SKM-1 (cell line): ENCODE results near the gene LFNG.
"Not testable (repeated sequence)": the region's sequence is repeated elsewhere in the genome, so short reads cannot be mapped to it uniquely, and the experiment has no call there.

Source experiments
- DNase-seq: peaks from one replicate; lab custom pipeline; 2025; ENCODE audit not compliant: unreplicated experiment; lab: John Stamatoyannopoulos, UW

Gene LFNG

DNA sequence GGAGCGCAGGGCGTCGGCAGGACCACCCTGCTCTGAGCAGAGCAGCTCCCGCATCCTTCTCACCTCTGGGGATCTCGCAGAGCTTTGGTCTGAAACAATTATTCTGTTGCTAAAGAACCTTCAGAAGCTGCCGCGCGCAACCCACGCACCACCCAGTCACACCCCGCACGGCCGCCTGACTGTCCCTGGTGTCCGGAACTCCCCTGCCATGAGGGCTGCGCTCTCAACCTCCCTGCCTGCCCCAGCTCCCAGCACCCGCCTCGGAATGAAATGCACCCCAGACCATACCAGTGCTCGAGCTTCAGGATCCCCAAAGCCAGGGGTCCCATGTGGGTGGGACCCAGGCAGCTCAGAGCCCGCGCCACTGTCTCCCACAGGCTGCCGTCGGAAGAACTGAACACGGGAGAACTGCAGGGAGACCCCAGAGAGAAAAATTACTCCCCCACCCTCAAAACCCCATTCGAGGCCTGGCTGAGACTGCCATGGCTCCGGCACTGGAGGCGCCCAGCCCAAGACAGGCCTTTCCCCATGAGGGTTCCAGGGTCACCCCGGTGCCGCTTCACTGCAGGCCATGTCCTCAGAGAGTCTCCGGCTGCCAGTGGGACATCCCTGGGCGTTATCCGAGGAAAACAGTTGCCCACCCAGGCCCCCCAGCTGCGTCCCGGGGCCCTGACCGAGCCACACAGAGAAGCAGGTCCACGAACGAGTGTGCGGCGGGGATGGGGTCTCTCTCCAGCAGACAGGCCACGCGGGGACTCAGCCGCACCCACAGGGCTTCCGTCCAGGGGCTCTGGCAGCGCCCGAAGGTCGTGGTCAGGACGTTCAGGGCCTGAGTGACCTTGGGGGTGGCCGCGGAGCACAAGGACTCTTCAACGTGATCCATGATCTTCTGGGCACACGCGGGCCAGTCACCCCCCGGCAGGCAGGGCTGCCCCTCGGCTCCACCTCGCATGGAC, 23.6 kb downstream of the LFNG start:
- DNase-seq: no peak

DNA sequence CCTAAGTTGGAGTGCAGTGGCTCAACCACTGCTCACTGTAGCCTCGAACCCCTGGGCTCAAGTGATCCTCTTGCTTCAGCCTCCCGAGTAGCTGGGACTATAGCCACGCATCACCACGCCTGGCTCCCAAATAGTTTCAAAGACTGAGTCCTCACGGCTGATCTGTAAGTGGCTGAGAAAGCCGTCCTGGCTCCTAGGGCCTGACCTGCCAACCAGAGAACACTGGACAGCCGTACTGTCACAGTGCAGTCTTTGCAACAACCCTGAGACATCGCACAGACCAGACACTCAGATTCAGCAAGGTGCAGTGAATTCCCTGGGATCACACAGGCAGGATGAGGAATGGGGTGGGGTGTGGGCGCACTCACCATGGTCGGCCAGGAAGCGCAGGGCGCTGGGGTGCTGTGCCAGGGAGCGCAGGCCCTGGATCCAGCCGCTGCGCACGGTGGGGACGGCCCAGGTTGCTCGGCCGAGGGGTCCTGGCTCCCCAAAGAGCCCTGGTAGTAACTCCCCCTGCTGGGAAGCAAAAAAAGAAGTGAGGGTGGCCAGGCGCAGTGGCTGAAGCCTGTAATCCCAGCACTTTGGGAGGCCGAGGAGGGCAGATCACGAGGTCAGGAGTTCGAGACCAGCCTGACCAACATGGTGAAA, 25.1 kb downstream of the LFNG start:
- no peak for DNase-seq

DNA sequence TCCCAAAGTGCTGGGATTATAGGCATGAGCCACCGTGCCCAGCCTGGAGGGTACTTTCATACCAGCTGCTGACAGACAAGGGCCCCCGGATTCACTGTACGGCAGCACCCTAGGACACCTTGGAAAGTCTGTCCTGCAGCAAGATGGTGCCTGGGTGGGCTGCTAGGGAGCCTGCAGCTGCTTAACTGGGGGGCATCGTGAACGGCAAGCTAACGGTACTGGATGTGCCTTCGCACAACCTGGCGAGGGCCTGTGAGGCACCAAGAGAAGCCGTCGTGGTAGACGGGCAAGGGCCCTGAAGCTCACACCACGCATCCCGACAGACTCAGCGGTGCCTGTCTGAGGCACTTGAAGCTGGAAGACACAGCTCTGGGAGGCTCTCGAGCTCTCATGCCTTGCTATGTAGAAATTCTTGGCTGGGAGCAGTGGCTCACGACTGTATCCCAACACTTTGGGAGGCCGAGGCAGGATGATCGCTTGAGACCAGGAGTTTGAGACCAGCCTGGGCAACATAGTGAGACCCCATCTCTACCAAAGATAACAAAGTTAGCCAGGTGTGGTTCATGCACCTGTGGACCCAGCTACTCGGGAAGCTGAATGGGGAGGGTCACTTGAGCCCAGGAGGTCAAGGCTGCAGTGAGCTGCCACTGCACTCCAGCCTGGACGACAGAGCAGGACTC, 26.3 kb downstream of the LFNG start:
- no peak for DNase-seq

DNA sequence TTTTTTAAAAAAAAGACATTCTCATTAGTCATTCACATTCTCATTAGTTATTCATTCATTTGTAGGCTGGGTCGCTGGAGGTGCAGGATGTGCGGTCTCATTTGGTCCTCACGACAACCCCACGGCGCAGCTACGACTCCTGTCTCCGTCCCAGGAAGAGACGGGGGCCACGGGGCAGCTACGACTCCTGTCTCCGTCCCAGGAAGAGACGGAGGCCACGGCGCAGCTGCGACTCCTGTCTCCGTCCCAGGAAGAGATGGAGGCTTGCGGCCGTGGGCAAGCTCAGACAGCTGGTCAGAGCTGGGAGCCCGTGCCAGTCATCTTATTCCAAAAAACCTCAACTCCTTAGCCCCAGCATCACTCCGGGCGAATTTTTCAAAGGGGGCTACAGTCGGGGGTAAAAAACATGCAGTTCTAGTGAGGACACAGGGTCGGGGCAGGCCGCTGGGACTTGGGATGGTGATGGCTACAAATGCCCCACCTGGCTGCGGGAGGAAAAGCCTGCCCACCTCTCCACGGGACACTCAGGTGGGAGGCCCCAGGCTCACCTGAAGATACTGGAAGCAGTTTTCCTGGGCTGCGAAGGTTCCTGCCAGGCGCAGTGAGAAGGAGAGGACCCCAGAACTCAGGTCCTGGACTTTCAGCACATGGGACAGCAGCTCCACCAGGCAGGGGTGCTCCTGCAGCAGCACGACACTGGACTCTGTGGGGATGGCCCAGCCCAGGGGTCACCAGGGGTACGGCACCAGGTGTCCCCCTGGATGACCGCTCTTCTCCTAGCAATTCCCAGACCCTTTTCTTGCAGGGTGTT, 27.4 kb downstream of the LFNG start:
- no peak for DNase-seq

DNA sequence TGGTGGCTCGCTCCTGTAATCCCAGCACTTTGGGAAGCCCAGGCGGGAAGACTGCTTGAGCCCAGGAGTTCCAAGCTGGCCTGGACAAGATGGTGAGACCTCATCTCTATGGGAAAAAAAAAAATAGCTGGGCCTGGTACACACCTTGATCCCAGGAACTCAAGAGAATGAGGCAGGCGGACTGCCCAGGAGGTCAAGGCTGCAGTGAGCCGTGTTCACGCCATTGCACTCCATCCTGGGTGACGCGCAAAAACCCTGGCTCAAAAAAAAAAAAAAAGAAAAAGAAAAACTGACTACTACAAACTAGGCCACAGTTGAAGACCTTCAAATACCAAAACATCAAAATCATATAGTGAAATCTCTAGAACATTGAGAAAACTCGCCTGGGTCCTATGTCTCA, 31.8 kb downstream of the LFNG start:
- no peak for DNase-seq

DNA sequence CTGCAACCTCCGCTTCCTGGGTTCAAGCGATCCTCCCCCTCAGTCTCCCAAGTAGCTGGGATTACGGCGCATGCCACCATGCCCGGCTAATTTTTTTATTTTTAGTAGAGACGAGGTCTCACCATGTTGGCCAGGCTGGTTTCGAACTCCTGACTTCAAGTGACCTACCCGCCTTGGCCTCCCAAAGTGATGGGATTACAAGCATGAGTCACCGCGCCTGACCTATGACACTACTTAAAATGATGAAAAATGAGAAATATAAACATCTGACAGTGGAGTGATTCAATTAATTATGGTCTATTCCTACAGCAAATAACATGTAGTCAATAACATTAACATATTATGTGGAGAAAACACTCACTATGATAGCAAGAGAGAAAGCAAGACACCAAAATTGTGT, 33.5 kb downstream of the LFNG start:
- no peak for DNase-seq

DNA sequence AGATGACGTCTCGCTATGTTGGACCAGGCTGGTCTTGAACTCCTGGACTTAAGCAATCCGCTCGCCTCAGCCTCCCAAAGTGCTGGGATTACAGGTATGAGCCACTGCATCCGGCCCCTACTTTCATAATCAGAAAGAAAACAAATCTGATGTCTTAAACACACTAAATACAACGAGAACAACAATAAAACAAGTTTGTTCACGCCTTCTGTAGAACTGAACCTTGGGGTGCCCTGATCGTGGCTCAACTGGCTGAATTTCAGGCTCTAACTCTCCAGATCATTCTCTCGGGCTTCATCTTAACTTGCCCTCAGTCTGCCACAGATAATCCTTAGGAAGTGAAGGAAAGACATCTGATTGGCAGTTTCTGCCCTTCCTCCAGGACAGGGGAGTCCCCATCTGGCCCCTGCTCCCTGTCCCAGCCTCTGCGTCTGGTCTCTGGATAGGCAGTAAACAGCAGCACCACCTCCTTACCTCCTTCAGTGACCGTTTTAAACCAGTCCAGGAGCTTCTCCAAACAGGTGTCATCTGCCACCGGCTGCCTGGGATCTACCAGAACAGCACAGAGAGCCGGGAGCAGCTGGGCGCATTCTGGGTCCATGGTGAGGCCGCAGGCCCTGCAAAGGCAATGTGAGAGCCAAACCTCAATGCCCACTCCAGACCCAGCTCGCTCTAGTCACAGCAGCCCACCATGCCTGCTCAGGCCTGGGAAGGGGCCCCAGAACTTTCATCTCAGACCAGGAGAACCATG, 34.4 kb downstream of the LFNG start:
- DNase-seq: no peak

DNA sequence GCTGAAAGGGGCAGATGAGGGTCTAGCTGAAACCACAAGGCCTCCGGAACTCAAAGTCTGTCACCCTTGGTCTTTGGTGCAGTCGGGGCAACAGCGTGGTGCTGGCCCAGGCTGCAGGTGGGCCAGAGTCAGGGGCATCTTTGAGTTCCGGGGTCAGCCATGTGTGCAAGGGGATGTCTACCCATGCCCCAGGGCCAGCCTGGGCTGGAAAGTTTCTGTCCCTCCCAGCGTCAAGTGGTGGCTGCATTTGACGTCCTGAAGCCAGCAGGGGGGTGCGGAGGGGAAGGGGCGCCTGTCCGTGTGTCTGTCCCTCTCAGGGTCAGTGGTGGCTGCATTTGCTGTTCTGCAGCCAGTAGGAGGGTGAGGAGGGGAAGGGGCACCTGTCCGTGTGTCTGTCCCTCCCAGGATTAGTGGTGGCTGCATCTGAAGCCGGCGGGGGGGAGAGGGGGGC, 35.1 kb downstream of the LFNG start:
- no peak for DNase-seq

DNA sequence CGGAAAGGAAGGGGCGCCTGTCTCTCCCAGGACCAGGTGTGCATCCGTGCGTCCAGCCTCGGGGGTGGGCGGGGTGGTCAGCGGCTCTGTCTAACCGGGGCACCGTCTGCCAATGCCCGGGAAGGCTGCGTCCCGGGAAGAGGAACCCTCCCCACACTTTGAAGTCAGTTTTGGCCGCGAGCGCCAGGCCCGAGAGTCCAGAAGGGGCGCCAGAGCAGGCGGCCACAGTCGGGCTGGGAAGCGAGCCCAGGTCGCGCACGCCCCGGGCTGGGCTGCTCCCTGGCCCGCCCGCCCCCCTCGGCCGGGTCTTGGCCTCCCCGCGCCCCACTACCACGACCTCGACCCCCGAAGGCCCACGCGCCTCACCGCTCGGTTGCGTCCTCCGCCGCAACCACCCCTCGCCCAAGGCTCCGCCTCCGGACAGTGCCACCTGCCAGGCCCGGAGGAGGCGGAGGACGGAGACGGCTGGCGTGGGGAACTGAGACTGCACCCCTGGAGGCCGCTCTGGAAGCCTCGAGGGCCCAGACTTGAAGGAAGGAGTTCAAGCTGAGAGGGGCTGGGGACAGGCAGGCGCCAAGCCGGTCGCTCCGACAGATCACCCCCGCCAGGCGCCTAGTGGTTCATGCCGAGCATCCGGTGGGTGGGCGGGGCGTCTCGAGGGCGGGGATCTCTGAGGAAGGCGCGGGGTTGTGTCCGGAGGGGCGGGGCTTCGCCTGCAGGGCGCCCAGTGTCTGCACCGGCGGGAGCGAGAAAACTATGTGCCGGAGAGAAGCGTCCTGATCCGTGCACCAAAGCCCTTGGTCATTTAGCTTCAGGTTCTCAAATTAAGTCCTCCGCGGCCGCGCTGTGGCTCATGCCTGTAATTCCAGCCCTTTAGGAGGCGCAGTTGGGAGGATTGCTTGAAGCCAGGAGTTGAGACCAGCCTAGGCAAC, 35.8 kb downstream of the LFNG start, which contains the start of gene BRAT1:
BRAT1 (minus strand) TSS at position 404 of the 932 bp plus-strand sequence. CDS start 1,093 bp downstream, outside the sequence.
- peak; percentile 85 for DNase-seq

DNA sequence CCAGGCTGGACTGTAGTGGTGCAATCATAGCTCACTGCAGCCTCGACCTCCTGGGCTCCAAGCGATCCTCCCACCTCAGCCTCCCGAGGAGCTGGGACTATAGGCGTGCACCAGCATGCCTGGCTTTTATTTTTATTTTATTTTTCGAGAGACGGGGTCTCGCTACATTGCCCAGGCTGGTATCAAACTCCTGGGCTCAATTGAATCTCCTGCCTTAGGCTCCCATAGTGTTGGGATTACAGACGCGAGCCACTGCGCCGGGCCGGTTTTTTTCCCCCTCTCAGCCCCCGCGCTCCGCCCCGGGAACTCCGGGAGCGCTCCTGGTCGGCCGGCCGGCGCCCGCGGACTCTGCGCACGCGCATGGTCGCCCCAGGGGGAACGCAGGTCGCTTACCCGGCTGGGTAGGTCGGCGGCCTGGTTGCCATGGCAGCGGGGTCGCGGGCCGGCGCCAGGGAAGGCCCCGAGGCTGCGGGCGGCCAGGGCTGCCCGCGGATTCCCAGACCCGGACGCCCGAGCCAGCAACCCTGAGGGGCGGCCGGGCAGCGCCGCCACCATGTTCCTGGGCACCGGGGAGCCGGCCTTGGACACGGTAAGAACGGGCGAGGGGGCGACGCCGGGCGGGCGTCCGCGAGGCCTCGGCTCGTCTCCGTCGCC, 39.2 kb downstream of the LFNG start, which contains the start of gene IQCE:
IQCE (plus strand) TSS at position 351 of the 654 bp plus-strand sequence; CDS start at position 554, 203 bp downstream.
- peak; percentile 49 for DNase-seq

DNA sequence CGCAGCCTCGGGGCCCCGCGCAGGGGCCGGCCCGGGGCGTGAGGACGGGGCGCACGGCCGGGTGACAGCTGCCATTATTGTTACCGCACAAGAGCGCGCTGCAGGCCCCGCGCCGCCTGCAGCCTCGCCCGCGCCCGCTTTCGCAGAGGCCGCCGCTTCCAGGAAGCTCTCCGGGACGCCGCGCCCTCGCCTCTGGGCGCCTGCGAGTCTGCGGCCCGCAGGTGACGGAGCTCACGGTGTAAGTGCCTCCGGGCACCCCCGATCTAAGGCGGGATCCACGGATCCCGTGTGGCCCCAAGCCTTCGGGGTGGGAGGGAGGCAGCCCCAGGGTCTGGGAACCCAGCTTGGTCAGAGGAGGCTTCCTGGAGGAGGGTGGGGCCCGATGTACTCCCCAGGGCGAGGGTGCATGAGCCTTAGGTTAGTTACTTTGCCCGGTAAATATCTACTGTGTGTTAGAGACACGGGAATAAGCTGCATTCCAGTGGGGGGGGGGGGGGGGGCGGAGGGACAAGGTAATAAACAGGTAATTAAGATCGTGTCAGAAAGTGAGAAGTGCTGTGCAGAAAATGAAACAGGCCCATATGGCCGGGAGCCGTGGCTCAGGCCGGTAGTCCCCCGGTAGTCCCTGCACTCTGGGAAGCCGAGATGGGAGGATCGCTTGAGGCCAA, 39.8 kb downstream of the LFNG start:
- peak; percentile 5 for DNase-seq

DNA sequence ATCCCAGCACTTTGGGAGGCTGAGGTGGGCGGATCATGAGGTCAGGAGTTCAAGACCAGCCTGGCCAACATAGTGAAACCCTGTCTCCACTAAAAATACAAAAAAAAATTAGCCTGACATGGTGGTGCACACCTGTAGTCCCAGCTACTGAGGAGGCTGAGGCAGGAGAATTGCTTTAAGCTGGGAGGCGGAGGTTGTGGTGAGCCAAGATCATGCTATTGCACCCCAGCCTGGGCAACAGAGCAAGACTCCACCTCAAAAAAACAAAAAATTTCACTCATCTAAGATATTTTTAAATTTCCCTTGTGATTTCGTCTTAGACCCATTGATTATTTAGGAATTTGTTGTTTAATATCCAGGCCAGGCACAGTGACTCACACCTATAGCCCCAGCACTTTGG, 44.4 kb downstream of the LFNG start:
- DNase-seq: not testable (repeated sequence)

DNA sequence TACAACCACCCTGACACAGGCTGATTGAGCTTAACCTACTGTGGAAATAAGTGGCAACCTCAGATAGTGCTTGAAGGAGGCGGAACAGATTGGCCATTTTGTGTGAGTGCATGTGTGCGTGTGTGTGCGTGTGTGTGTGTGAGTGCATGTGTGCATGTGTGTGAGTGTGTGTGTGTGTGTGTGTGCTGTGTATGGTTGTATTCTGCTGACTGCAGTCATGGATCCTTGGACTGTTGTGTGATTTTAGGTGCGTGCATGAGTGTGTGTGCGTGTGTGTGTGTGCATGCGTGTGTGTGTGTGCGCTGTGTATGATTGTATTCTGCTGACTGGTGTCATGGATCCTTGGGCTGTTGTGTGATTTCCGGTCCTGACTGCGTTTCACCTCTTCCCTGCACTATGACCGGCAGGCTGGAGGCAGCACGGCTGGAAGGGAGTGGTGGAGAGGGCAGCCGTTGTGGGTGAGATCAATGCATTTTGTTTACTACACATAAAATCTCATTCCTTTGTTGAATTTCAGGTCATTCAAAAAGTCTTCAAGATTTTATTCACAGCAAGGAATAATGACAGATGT, 45.5 kb downstream of the LFNG start:
- no peak for DNase-seq

DNA sequence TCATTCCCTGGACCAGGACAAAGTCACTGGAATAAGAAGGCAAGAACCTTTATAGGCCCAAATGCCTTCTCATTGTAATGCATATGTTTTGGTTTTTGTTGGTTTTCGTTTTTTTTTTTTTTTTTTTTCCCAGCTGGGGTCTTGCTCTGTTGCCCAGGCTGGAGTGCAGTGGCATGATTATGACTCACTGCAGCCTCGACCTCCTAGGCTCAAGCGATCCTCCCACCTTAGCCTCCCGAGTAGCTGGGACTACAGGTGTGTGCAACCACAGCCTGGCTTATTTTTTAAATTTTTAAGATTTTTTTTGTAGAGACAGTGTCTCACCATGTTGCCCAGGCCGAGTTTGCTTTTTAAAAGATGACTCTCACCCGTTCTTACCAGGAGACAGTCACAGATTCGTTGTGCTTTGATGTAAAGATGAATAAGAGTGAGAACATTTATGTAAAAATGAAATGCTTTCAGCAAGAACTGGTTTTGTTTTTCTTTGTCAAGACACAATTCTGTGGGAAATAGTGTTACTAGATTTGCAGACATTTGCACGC, 46.8 kb downstream of the LFNG start:
- no peak for DNase-seq

DNA sequence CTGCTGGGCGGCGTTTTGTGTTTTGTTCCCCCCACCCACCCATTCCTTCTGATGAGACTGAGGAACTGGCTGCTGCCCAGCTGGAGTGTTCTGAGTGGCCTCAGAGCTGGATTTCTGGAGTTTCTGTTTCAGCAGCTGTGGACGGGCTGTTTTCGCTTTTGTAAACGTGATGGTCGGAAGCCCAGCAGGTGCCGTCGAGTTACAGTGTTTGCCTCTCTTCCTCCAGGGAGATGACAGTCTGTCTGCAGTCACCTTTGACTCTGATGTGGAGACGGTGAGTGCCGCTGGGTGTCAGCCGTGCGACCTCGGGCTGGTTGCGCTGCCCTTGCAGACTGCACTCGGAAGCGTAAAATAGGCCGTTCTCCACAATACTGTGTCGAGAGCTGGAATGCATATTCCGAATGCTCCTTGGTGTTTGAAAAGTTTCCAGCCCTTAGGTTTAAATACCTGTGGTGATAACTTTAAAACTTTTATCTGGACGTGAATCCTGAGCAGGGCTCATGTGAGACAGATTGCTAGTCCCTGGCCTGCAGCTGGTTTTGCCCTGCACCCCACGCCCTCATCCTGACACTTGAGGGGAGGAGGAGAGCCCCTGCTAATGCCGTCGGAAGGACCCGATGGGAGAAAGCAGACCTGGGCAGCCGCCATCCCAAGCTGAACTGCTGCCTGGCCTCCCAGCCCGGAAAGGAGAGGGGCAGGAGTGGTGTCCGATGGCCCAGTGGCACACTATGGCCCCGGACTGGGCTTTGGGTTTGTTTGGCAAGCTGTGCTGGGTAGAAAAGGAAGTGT, 47.5 kb downstream of the LFNG start:
- DNase-seq: no peak

DNA sequence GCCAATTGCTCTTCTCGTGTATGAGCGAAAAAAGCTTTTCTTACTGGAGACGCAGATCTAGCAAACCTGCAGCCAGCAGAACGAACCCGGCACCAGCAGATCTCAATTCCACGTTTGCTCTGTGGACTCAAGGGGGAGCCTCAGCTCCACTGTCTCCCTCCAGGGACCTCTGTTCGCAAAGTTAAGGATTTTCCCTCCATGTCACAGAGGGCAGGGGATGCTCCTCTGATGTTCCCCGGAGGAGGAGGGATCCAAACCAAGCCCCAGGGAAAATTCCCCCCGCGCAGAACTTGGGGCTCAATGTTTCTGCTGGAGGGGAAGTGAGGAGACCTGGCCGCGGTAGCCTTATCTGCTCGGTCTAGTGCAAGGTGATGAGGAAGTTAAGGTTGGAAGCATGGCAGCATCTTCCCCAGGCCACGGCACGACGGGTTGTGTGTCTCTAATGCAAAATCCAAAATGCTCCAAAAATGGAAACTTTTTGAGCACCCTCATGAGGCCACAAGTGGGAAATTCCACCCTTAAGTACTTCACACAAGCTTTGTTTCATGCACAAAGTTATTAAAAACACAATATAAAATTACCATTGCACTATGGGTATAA, 48.2 kb downstream of the LFNG start:
- no peak for DNase-seq
